Ovary (tissue), 3 donors: ENCODE data around the gene GXYLT2.

Experiments
- CTCF ChIP-seq, 3 donors: fragments of 450-650 bp in 2 of 3; fragments of 200-600 bp in 1 of 3; IDR thresholded peaks; one replicate each; pipeline versions ENCODE4 v1.5.1 to v1.8.0; 2016 to 2022; ENCODE audit warnings: antibody characterized with exemption in 3 of 3, mild to moderate bottlenecking in 1 of 3
- EP300 ChIP-seq: sonication (generic); formaldehyde crosslinking; IDR thresholded peaks from one replicate; pipeline ENCODE4 v1.6.1; 2017; ENCODE audit warnings: antibody characterized with exemption
- POLR2A ChIP-seq: fragments of 450-650 bp; IDR thresholded peaks from one replicate; pipeline ENCODE4 v1.6.1; 2017; ENCODE audit warnings: antibody characterized with exemption, mild to moderate bottlenecking, moderate library complexity
- donor health status: DM: no; HTN: no; CAD: no.

- no peak for TF ChIP-seq CTCF (IDR thresholded peaks at IDR 0.05)
- no peak for TF ChIP-seq POLR2A
- no peak for TF ChIP-seq EP300
Observed at GRCh38 chr3:72969766-72970165, 81.9 kb downstream of the GXYLT2 start.
